Neural cell (in vitro differentiated cells): ENCODE results near the gene VAV2.

Source experiments
- EZH2 ChIP-seq: fragments of 200-600, 300-800 bp; shearing (Covaris generic), sonication (generic); IDR thresholded peaks from 2 replicates; pipeline ENCODE4 v1.6.1; 2014; ENCODE audit warnings: antibody characterized with exemption, low read length, borderline replicate concordance, mild to moderate bottlenecking; ENCODE audit not compliant: insufficient read depth, poor library complexity, severe bottlenecking
- TF ChIP-seq, protein P1 (sequence below): fragments of 450-650 bp; IDR thresholded peaks from 2 replicates; pipeline ENCODE4 v1.5.1; 2014; ENCODE audit warnings: antibody characterized with exemption, mild to moderate bottlenecking, moderate library complexity; ENCODE audit not compliant: poor library complexity, severe bottlenecking

DNA sequence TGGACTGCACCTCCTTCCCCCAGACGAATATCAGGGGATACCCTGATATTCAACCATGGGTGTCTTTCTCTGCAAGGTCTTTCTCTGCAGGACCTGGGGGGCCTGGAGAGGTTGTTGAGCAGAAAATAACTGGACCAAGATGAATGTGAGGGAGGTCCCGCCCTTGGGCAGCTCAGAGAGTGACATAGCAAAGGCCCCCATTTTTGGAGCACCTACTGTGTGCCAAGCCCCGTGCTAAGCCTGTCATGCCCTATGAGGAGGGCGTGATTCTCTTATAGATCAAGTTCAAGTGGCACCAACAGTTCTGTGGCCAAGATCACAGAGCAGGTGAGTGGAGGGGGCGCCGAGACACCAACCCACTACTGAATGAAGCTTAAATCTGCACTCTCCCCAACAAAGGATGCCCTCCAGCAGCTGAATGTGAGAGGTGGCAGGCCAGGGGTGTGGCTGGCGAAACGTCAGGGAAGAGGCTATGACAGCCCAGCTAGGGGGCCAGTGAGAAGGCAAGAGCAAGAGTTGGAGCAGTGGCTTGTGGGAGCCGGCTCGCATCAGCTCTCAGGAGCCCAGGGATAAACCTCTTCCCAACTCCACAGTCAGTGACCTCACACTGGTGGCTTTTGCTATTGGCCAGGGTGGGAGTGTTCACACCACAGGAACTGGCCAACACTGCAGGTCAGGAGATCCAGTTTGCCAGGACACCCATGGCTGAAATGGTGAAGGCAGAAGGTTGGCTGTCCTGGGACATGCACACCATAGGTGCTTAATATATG is 259.3 kb downstream of the VAV2 start:
- TF ChIP-seq, protein P1, sequence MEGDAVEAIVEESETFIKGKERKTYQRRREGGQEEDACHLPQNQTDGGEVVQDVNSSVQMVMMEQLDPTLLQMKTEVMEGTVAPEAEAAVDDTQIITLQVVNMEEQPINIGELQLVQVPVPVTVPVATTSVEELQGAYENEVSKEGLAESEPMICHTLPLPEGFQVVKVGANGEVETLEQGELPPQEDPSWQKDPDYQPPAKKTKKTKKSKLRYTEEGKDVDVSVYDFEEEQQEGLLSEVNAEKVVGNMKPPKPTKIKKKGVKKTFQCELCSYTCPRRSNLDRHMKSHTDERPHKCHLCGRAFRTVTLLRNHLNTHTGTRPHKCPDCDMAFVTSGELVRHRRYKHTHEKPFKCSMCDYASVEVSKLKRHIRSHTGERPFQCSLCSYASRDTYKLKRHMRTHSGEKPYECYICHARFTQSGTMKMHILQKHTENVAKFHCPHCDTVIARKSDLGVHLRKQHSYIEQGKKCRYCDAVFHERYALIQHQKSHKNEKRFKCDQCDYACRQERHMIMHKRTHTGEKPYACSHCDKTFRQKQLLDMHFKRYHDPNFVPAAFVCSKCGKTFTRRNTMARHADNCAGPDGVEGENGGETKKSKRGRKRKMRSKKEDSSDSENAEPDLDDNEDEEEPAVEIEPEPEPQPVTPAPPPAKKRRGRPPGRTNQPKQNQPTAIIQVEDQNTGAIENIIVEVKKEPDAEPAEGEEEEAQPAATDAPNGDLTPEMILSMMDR, result no peak
- TF ChIP-seq EZH2, result no peak
